HepG2 (cell line): ENCODE results near the gene KRT15. TPM values are rescaled to one million over a fixed set of nuclear protein-coding genes. Genes with fewer than 3 reads are reported as not detected.

Experiments
- ATAC-seq: fragments of 200-7000 bp; cut with Tn5 transposase; 3 replicates; pipeline ENCODE4 v1.9.1; 2020; ENCODE audit warnings: mild to moderate bottlenecking, moderate library complexity
- BruUV-seq: library from RNA; stranded (reverse); fragments of 400-500 nt; replicated peaks from 2 replicates; lab custom pipeline; 2021; lab: Mats Ljungman, UMichigan
- CTCF ChIA-PET: fragments of 300-600 bp; formaldehyde crosslinking; extraction: SDS; loops from one replicate; lab custom pipeline; 2021; ENCODE audit warnings: low total read pairs, inconsistent platforms, low intra/inter-chr PET ratio; lab: Yijun Ruan, JAX
- POLR2A ChIA-PET: fragments of 350-600 bp; sonication (Branson Sonifier 250); formaldehyde crosslinking; loops from one replicate; lab custom pipeline; 2020; ENCODE audit warnings: antibody characterized with exemption, inconsistent platforms; lab: Yijun Ruan, JAX
- DNase-seq: peaks from one replicate; pipeline ENCODE4 v3.0.0-alpha.2; 2015; ENCODE audit warnings: low spot score
- FAIRE-seq: peaks from 3 replicates; lab custom pipeline; 2011; peaks lifted over from hg19 to GRCh38; lab: Jason Lieb, UNC
- H2AFZ ChIP-seq: one replicate; pipeline ENCODE4 v1.6.1; 2011; ENCODE audit warnings: low read length, inconsistent platforms
- H3K27ac ChIP-seq: fragments of 300-600 bp; 3 replicates; pipeline ENCODE4 v1.8.0; 2011; ENCODE audit warnings: mixed run types, mild to moderate bottlenecking, mixed read lengths, low read length, inconsistent platforms; ENCODE audit not compliant: insufficient read depth; ENCODE audit errors: extremely low read length
- H3K27me3 ChIP-seq, 2 experiments: fragments of 200-600 bp in 1 of 2; 2 replicates in 1 of 2; 3 replicates in 1 of 2; pipeline versions ENCODE4 v1.6.0 to v1.8.0; 2011; ENCODE audit warnings: low read length in 2 of 2, mild to moderate bottlenecking in 2 of 2, moderate library complexity in 2 of 2, inconsistent platforms in 1 of 2; ENCODE audit not compliant: insufficient read depth in 2 of 2, control insufficient read depth in 1 of 2
- H3K36me3 ChIP-seq, 2 experiments: fragments of 200-600 bp in 1 of 2; replicated peaks in 1 of 2; 2 replicates in 1 of 2; 3 replicates in 1 of 2; pipeline versions ENCODE4 v1.5.1 to v1.8.0; 2011; ENCODE audit warnings: low read length in 2 of 2, inconsistent platforms in 1 of 2; ENCODE audit not compliant: insufficient read depth in 2 of 2, control insufficient read depth in 1 of 2
- H3K4me1 ChIP-seq: 2 replicates; pipeline ENCODE4 v1.5.1; 2012; ENCODE audit warnings: low read length, inconsistent platforms; ENCODE audit not compliant: insufficient read depth
- H3K4me2 ChIP-seq: 2 replicates; pipeline ENCODE4 v1.6.0; 2011; ENCODE audit warnings: low read depth, low read length, inconsistent platforms
- H3K4me3 ChIP-seq, 3 experiments: fragments of 200-600 bp in 1 of 3; sonication (generic), shearing (Covaris generic) in 1 of 3; replicated peaks in 1 of 3; 2 replicates each; pipeline ENCODE4 v1.5.1; 2011 to 2016; ENCODE audit warnings: low read length in 3 of 3, inconsistent platforms in 2 of 3, low read depth in 2 of 3, mild to moderate bottlenecking in 2 of 3, control low read depth in 1 of 3, mixed read lengths in 1 of 3; ENCODE audit not compliant: insufficient read depth in 1 of 3
- H3K79me2 ChIP-seq: one replicate; pipeline ENCODE4 v1.6.1; 2011; ENCODE audit warnings: low read length, inconsistent platforms; ENCODE audit not compliant: insufficient read depth
- H3K9ac ChIP-seq: 2 replicates; pipeline ENCODE4 v1.6.0; 2011; ENCODE audit warnings: mild to moderate bottlenecking, low read depth, low read length, inconsistent platforms; ENCODE audit not compliant: insufficient read depth
- H3K9me3 ChIP-seq: 2 replicates; pipeline ENCODE4 v1.5.1; 2012; ENCODE audit warnings: mild to moderate bottlenecking, low read length
- H4K20me1 ChIP-seq: 2 replicates; pipeline ENCODE4 v1.6.0; 2011; ENCODE audit warnings: inconsistent platforms, mild to moderate bottlenecking, low read length, moderate library complexity; ENCODE audit not compliant: insufficient read depth
- CBX1 ChIP-seq: IDR thresholded peaks from one replicate; pipeline ENCODE4 v1.6.1; 2016; ENCODE audit warnings: antibody characterized with exemption, low read depth
- CEBPG ChIP-seq: IDR thresholded peaks from 2 replicates; pipeline ENCODE4 v1.6.1; 2016
- KMT2A ChIP-seq: sonication (generic); formaldehyde crosslinking; IDR thresholded peaks from 2 replicates; pipeline ENCODE4 v1.4.0; 2020; ENCODE audit warnings: missing genetic modification reagents
- ZNF33B ChIP-seq: sonication (generic); formaldehyde crosslinking; IDR thresholded peaks from 2 replicates; pipeline ENCODE4 v1.5.1; 2020; ENCODE audit warnings: mild to moderate bottlenecking, missing genetic modification reagents
- ZNF362 ChIP-seq: sonication (generic); formaldehyde crosslinking; IDR thresholded peaks from 2 replicates; pipeline ENCODE4 v1.4.0; 2020; ENCODE audit warnings: missing genetic modification reagents, mild to moderate bottlenecking, borderline replicate concordance
- WGBS: methylation state at CpG from one replicate; pipeline ENCODE4 v1.1.6; 2017; ENCODE audit warnings: low lambda C conversion rate; 5-methylcytosine and 5-hydroxymethylcytosine counted together
- in situ Hi-C: cut with HindIII; loops from 2 replicates; pipeline ENCODE4 v1.10.0; 2017; ENCODE audit warnings: low pct_unique_long_range_greater_than_20kb; ENCODE audit not compliant: extremely low pct_ligation_motif_present
- intact Hi-C: fragments of 100-400 bp; cut with micrococcal nuclease; formaldehyde crosslinking; loops from one replicate; pipeline ENCODE4 v1.10.0; 2022; ENCODE audit not compliant: unreplicated experiment
- polyA plus RNA-seq, 8 experiments: library from polyadenylated mRNA; depleted of rRNA in 3 of 8; stranded (reverse) in 7 of 8; unstranded in 1 of 8; fragments of >200 nt; fragmentation: Illumina TruSeq in 4 of 8; extraction: Trizol in 4 of 8; gene quantifications; 2 replicates each; pipeline versions ENCODE4 v1.2.1 to v1.2.3, GENCODE V29; 2011 to 2016; ENCODE audit warnings: low read depth in 4 of 8, missing spikeins in 1 of 8, mixed read lengths in 1 of 8; ENCODE audit not compliant: insufficient read depth in 1 of 8
- total RNA-seq, 5 experiments: library from RNA; depleted of rRNA; stranded (reverse); fragments of >200 nt; fragmentation: Illumina TruSeq; extraction: Trizol; gene quantifications; 2 replicates each; pipeline ENCODE4 v1.2.3, GENCODE V29; 2016; ENCODE audit warnings: low read depth in 1 of 5

KRT15 gene
- total and polyA plus RNA-seq, 2 of the 13 experiments (the other 11 are each of a cell fraction or from before 2014, with no cell fraction given) = 0.46 to 0.63 TPM

GRCh38 chr17:41538565-41538991 is 19.9 kb upstream of the KRT15 start:
- ChIA-PET POLR2A (no interaction called here), CTCF (no interaction called here)
- H3K4me2 ChIP-seq = no peak overlapping the region
- no peak overlapping the region for H2AFZ ChIP-seq
- 8% methylated on average over 5 of the region's 5 CpGs for WGBS
- intact Hi-C loops = loop anchor here (10.0 kb wide), 1 partner anchor 124 kb away; no protein-coding TSS in a partner anchor
- ATAC-seq = no peak
- H3K27ac ChIP-seq = no peak overlapping the region
- no peaks in the 10 kb centered on the region for H3K36me3 ChIP-seq
- no peak for DNase-seq
- FAIRE-seq = no peak
- in situ Hi-C loops = no loop called here
- no peaks in the 10 kb centered on the region for H3K79me2 ChIP-seq
- H3K4me1 ChIP-seq = peaks cover 70% of the 10 kb centered on the region
- no peak overlapping the region for H3K9ac ChIP-seq
- H3K4me3 ChIP-seq = no peak overlapping the region
- TF ChIP-seq ZNF33B (CRISPR knock-in tag) (no peak), KMT2A (CRISPR knock-in tag) (0 out of 2 replicates have a peak, but pooled peaks have one; percentile 9)
- H3K9me3 ChIP-seq = no peaks in the 10 kb centered on the region
- peaks cover 2 to 12% of the 10 kb centered on the region in 2 experiments; a peak in 1 of 5 replicates for H3K27me3 ChIP-seq
- BruUV-seq = no TSS peak
- H4K20me1 ChIP-seq = no peaks in the 10 kb centered on the region

GRCh38 chr17:41537990-41538389 is 19.3 kb upstream of the KRT15 start:
- Histone ChIP-seq H3K27ac (no peak overlapping the region), H3K36me3 (no peaks in the 10 kb centered on the region), H3K4me2 (peak overlapping the region; percentile 36; the same call in 1 of the 2 replicates), H3K9me3 (no peaks in the 10 kb centered on the region), H2AFZ (no peak overlapping the region), H3K4me3 (no peak overlapping the region; a peak in 1 of 6 replicates), H3K79me2 (no peaks in the 10 kb centered on the region)
- DNase-seq = no peak
- POLR2A ChIA-PET = interaction anchor here (0.9 to 1.4 kb wide), 2 partner anchors 10 kb away, joined by 4 read pairs; partner anchors contain the start of gene KRT19
- CTCF ChIA-PET = no interaction called here
- 17% methylated on average over 8 of the region's 9 CpGs for WGBS
- intact Hi-C loops = loop anchor here (10.0 kb wide), 1 partner anchor 123 kb away; no protein-coding TSS in a partner anchor
- 0 out of 2 replicates have a peak, but pooled peaks have one; percentile 27 for TF ChIP-seq ZNF362 (CRISPR knock-in tag)
- TF ChIP-seq CEBPG (CRISPR knock-in tag) = peak; percentile 20; the same call in 1 of the 2 replicates
- no peak for TF ChIP-seq CBX1
- TF ChIP-seq, all 625 proteins: peak for 2
- H3K4me1 ChIP-seq = peaks cover 70% of the 10 kb centered on the region
- H4K20me1 ChIP-seq = no peaks in the 10 kb centered on the region
- in situ Hi-C loops = no loop called here
- no TSS peak for BruUV-seq
- H3K27me3 ChIP-seq = peaks cover 2 to 12% of the 10 kb centered on the region in 2 experiments; a peak in 1 of 5 replicates
- H3K9ac ChIP-seq = no peak overlapping the region
- FAIRE-seq (no peak), ATAC-seq (no peak)
